Measurements from ENCODE around the gene SAE1.

Gene SAE1

GRCh38 chr19:47209319-47210179, 78.9 kb downstream of the SAE1 start:
- ChIA-PET CTCF (interaction anchor here (0.9 to 20.5 kb wide), 22 partner anchors 9 to 196 kb away, joined by 3 to 444 read pairs (median 16); partner anchors contain the start of gene CCDC9), POLR2A (interaction anchor here (0.6 to 6.2 kb wide), 3 partner anchors 17 to 35 kb away, joined by 3 to 61 read pairs (median 13); no protein-coding TSS in a partner anchor)
- TF ChIP-seq, protein P1, sequence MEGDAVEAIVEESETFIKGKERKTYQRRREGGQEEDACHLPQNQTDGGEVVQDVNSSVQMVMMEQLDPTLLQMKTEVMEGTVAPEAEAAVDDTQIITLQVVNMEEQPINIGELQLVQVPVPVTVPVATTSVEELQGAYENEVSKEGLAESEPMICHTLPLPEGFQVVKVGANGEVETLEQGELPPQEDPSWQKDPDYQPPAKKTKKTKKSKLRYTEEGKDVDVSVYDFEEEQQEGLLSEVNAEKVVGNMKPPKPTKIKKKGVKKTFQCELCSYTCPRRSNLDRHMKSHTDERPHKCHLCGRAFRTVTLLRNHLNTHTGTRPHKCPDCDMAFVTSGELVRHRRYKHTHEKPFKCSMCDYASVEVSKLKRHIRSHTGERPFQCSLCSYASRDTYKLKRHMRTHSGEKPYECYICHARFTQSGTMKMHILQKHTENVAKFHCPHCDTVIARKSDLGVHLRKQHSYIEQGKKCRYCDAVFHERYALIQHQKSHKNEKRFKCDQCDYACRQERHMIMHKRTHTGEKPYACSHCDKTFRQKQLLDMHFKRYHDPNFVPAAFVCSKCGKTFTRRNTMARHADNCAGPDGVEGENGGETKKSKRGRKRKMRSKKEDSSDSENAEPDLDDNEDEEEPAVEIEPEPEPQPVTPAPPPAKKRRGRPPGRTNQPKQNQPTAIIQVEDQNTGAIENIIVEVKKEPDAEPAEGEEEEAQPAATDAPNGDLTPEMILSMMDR (IDR thresholded peaks at IDR 0.05; ENCODE audit: control extremely low read depth, extremely low read depth, low read depth, missing control alignments), result no peak
- DNase-seq (ENCODE audit: extremely low spot score), result no peak

- no peak for DNase-seq (ENCODE audit: extremely low spot score)
- ChIA-PET POLR2A (interaction anchor here (1.0 to 6.2 kb wide), 3 partner anchors 16 to 46 kb away, joined by 3 to 61 read pairs (median 13); partner anchors contain the start of gene CCDC9), CTCF (interaction anchor here (0.6 to 20.5 kb wide), 36 partner anchors 10 to 197 kb away, joined by 3 to 444 read pairs (median 6); partner anchors contain the start of genes CCDC9, INAFM1 and ZC3H4)
- TF ChIP-seq, protein P1 (IDR thresholded peaks at IDR 0.05; ENCODE audit: control extremely low read depth, extremely low read depth, low read depth, missing control alignments), result no peak
Observed at GRCh38 chr19:47210180-47210490, 79.5 kb downstream of the SAE1 start.

DNA sequence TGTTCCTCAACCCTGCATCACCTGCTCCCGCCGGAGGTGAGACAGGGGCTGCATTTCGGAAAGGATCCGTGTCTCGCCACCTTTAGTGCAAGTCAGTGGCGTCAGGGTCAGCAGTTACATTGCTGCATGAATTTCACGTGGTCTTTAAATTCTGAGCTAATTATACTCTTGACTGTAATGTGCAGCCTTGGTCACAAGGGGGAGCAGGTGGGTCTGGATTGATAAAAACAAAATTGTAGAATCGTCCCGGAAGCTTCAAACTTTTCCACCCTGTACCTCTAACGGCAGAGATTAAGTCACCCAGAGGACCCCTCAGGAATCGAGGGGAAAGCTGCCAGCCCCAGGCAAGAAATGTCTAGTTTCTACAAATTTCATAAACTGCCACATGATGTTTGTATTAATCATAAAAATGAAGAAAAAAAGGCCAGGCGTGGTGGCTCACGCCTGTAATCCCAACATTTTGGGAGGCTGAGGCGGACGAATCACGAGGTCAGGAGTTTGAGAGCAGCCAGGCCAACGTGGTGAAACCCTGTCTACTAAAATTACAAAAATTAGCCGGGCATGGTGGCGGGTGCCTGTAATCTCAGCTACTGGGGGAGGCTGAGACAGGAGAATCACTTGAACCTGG, 80.2 kb downstream of the SAE1 start:
- POLR2A ChIA-PET, result interaction anchor here (0.8 to 6.2 kb wide), 4 partner anchors 10 to 46 kb away, joined by 3 to 61 read pairs (median 8); partner anchors contain the start of gene CCDC9

GRCh38 chr19:47215581-47215980, 84.9 kb downstream of the SAE1 start:
- DNase-seq (ENCODE audit: extremely low spot score), result no peak
- ChIA-PET CTCF (interaction anchor here (0.9 to 20.5 kb wide), 4 partner anchors 10 to 66 kb away, joined by 3 to 444 read pairs (median 6); no protein-coding TSS in a partner anchor), POLR2A (no interaction called here)
- TF ChIP-seq, protein P1 (IDR thresholded peaks at IDR 0.05; ENCODE audit: control extremely low read depth, extremely low read depth, low read depth, missing control alignments), result no peak

More for the DNA sequence above, 80.2 kb downstream of the SAE1 start:
- peak; percentile 78 for DNase-seq (ENCODE audit: extremely low spot score)
- CTCF ChIA-PET, result interaction anchor here (0.6 to 20.5 kb wide), 40 partner anchors 11 to 198 kb away, joined by 3 to 444 read pairs (median 6); partner anchors contain the start of genes CCDC9, INAFM1 and ZC3H4
- TF ChIP-seq, protein P1 (IDR thresholded peaks at IDR 0.05; ENCODE audit: control extremely low read depth, extremely low read depth, low read depth, missing control alignments), result peak; percentile 80

DNA sequence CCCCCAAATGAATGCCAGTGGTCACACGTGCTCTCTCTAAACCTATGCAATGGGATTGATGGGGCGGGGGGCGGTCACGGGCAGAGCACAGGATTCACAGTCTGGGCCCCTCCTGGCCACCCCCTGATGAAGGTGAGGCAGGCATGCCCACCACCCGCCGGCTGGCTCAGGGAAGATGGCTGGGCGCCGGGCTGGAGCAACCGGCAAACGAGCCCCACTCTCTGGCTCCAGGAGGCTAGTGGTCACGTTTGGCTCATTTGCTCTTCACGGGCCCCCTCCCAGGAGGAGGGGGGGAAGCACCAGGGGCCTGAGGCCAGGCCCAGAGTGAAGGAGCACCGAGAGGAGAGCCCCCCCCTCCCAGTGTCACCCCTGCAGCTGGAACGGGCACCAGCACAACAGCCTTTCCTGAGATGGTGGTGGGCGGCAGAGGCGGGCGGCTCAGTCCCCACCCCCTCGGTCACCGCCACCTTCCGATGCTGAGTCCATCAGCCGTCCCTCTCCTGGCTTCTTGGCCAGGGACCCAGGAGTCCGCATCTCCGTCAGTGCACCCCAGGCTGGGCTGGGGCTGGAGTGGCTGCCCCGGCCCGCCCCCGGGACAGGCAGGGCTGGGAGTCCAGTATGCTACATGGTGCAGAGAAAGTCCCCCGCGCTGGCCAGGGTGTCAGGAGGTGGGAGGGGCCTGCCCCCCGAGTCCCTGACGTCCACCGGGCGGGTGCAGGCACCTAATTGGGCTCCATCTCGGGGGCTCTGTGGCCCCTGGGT, 90.6 kb downstream of the SAE1 start:
- TF ChIP-seq, protein P1 (IDR thresholded peaks at IDR 0.05; ENCODE audit: control extremely low read depth, extremely low read depth, low read depth, missing control alignments), result no peak
- ChIA-PET POLR2A (no interaction called here), CTCF (interaction anchor here (1.3 to 11.8 kb wide), 3 partner anchors 11 to 27 kb away, joined by 4 to 153 read pairs (median 67); no protein-coding TSS in a partner anchor)
- no peak for DNase-seq (ENCODE audit: extremely low spot score)
